Activated CD8-positive, alpha-beta memory T cell treated with anti-CD3 and anti-CD28 coated beads for 4 hours (primary cell): ENCODE results near the gene GNG2.

Experiments
- DNase-seq, 2 donors: peaks; one replicate each; pipeline ENCODE4 v3.0.0-alpha.2; 2020; ENCODE audit warnings: low read depth in 2 of 2

GNG2 gene

DNA sequence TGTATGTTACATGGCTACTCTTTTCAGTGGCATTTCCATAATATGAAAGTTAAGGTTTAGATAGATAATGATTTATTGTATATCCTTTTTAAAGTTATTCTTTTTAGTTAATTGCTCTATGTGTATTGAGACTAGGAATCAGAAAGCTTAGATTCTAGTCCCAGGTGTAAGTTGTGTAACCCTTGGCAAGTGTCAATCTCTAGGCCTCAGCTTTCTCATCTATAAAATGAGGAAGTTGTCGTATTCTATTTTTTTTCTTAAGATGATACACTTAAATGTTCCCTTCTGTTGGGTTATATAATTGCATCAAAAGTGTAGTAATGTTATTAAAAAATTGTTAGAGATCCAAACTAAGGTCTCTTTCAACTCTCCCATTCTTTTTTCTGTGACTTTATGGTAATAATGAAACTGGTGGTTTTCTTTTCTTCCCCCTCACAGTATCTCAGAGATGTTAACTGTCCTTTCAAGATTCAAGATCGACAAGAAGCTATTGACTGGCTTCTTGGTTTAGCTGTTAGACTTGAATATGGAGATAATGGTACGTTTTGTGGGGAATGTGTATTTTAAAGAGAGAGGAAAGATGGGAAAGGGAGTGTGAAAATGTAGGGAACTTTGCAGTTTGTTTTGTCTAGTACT, 133.0 kb downstream of the GNG2 start:
- no peak for DNase-seq

DNA sequence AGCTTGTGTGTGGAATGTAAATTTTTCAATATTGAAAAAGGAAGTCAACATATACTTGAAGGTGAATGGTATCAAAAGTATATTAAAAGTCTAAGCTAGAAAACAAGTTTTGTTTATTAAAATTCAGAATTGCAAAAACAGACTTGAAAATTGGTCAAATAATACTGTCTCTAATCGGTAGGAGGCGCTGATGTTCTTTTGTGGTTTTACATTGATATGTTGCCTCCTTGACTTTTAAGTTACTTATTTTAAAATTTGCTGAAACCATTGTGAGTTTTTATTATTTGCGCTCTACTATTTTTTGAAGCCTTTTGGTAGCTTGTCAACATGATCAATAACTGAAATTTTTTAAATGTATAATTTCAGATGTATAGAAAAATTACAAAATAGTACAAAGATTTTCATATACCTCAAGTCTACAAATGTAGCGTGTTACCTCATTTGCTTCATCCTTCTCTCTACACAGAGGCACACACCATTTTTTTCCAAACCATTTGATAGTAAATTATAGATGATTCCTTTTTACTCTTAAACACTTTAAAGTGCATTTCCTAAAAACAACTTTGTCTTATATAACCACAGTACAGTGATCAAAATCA, 135.8 kb downstream of the GNG2 start:
- DNase-seq, result no peak

DNA sequence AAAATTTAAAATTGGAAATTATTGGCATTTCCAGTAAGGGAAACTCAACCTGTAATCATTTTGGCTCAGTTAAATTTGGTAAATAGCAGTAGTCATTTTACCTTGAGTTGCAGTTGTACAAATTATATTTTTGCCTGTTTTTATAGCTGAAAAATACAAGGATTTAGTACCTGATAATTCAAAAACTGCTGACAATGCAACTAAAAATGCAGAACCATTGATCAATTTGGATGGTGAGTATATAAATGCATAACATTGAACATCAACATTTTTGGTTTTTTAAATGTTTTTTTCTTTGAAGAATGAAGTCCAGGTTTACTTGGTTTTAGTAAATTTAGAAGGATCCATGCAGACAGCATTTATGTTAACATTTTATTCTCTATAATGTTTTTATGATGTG, 137.9 kb downstream of the GNG2 start:
- DNase-seq, result no peak

DNA sequence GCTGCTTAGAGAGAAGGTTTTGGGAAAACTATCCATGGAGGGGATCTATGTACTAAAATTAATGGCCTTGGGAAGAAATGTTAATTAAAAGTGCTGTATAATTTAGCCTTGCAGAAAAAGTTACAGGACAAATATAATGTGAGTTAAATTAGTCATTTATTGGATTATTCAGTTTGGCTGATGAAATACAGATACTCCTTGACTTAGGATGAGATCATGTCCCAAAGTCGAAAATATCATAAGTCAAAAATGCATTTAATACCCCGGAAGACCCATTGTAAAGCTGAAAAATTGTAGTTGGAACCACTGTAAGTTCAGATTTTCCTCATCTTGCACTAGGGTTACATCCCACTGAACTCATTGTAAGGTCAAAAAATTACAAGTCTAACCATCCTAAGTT, 138.7 kb downstream of the GNG2 start:
- no peak for DNase-seq

- DNase-seq, result no peak
Observed at GRCh38 chr14:52000019-52000582, 139.7 kb downstream of the GNG2 start.

DNA sequence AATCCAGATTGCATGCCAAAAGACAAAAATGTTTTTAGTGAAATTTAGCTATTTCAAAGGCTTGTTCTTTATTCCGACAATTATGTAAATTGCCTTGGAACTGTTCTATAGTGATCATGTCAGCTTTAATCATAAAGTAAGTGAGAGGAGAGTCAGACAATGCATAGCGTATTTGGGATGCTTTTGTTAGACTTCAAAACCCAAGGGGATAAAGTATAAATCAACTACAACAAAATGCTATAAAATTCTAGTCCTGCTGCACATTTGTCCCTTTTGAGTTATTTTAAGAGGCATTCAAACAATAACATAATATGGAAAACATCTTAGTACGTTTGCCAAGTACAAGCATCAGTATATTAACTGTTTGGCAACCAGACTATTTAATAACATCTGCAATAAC, 140.3 kb downstream of the GNG2 start:
- no peak for DNase-seq

DNA sequence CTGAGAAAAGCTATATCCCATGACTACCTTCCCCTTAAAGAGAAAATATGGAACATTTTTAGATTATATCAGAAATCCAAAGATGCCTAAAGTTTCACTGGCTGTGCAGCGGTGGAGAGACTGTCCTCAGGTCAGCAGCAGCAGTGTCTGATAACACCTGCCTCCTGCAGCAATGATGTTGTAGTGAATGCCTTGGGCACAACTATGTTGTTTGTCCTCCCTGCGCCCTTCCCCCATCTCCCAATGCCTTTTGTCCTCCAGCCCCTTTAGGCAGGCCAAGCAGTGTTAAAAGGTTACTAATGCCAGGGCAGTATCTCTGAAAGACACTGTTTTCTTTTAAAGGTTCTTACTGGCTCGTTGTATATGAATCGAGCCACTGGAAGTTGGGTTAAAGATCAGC, 142.1 kb downstream of the GNG2 start:
- DNase-seq, result no peak

DNA sequence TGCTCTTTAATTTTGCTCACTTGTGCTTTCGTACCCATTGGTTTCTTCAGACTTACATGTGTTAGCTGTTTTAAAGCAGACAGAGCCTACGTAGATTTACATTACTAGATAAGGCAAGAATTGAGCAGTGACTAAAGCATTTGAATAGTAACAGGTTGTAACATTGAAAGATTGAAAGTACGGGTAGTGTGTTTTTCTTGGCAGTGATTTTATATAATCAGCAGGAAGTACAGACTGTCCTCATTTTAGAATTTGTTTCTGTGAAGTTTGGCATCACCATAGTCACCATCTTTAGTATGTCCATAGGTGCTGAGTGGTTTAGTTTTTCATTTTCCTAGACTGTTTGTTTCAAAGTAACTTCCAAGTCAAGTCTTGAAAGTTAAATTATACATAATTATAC, 142.9 kb downstream of the GNG2 start:
- DNase-seq, result no peak

DNA sequence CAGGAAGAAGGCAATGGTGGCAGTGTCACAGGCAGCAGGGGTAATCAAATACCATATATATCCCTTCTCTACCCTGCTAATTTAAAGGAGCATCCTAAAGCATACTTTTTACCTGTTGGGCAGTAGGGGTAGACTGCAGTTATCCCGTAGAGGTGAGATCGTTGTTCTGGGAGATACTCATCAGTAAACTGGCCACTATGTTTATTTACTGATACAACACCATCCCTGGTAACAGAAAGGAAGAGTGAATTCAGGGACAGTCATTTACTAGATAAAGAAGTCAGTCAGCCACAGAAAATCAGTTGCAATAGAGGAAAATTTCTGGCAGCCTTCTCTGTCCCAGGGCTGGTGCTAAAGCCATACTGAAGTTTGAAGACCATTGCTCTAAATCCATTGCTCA, 145.2 kb downstream of the GNG2 start:
- DNase-seq, result no peak

GRCh38 chr14:52006361-52006760, 145.9 kb downstream of the GNG2 start:
- DNase-seq, result no peak

- no peak for DNase-seq
Observed at GRCh38 chr14:52007211-52007610, 146.8 kb downstream of the GNG2 start.

- no peak for DNase-seq
Observed at GRCh38 chr14:52007637-52008036, 147.2 kb downstream of the GNG2 start.

DNA sequence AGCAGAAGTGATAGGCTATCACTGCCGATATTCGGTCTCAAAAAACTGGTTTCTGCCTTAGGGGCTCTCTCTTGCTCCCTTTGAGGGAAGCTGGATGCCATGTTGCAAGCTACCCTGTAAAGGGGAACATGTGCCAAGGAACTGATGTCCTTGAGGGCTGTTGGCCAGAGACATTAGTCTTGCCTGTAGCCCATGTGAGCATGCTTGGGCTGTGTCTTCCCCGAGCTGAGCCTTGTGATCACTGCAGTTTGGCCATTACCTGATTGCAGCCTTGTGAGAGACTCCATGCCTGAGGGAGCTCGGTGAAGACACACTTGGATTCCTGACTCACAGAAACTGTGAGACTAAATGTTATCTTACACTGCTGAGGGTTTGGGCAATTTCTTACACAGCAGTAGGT, 147.7 kb downstream of the GNG2 start:
- DNase-seq, result no peak

DNA sequence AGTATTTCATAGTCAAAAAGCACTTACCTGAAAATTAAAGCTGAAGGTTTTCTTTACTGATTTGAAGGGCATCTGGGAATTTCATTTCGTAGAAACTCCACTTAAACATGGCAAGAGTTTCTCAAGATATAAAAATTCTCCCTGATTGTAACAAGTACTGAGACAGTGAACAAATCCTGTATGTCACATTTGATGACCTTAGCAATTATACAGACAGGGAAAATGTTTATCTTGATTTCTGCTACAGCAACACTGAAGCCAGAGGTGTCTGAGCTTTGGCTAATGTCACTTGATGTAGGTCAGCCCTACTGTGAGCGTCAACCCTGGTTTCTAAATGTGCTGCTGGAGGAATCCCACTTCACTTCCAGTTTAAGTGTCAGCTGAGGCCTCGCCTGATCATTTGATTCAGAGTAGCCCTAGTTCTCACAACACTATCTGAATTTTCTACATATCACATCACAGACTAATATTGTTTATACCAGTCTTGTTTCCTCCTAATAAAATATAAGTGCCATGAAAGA, 149.8 kb downstream of the GNG2 start:
- DNase-seq, result no peak

- no peak for DNase-seq
Observed at GRCh38 chr14:52011523-52011922, 151.1 kb downstream of the GNG2 start.

- no peak for DNase-seq
Observed at GRCh38 chr14:52012635-52013034, 152.2 kb downstream of the GNG2 start.

DNA sequence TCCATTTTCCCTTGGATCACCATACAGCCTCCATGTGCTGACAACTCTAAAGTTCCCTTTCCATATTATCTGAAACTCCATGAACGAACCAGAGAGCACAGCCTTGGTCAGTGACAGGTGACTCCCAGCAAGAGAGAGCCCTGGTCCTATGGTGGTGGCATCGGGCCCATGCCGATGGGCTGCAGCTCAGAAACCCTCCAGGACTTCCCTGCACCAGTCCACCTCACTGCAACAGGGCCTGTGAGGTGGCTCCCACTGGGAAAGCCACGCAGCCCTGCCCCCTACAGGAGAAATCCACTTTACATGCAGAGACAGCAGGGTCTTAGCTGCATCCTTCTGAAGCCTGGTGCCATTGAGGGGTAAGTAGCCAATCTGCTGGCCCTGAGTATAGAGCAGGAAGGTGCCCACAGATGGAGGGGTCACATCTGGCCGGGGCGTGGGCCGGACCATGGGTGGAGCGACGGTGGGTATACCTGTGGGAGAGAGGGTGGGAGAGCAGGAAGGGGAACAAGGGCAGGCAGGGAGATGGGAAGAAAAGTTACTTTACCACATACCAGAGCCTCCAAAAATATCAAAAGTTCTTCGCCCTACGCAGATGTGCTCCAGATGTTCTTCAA, 153.7 kb downstream of the GNG2 start:
- no peak for DNase-seq

- DNase-seq, result no peak
Observed at GRCh38 chr14:52014601-52015267, 154.3 kb downstream of the GNG2 start.

DNA sequence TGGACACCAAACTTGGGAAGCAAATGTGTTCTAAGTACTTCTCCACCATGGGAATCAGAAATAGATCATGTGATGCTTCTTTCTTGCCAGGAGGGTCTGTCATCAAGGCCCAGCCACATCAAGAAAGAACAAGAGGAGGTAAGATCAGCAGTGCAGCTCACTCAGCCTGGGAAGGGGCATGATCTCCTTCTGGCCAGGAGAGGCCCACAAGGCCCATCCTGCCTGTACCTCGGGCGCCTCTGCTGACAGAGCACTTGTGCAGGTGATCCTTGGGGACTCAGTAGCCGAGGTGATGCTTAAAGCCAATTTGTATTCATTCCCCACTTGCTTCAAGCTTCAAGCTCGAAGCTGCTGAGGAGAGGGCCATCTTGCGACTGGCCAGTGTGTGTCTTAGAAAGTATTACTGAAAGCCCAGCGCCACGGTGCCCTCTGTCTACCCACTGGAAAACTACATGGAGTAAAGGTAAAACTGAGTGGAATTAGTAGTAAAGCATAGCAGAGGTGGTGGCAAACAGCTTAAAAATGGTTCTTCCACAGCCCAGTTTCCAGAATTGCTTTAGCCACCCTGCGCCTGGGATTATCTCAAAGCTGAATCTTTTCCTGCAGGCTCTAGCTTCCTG, 155.1 kb downstream of the GNG2 start:
- DNase-seq, result no peak

DNA sequence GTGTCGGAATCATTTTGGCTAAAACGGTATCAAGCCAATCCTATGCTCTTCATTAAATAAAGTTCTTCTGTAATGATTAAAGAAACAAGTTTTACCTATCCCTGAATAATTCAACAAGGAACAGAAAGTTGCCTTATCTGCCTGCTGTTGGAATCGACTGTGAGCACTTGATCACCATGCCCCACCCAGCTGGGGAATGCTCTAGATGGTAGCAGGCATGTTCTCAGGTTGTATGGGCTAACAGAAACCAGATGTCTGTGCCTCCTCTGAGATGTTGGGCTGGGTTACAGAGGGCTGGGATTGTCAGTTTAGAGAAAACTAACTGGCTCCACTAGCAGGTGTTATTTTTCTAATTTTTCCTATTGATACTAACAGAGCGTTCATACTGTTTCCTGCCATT, 157.8 kb downstream of the GNG2 start:
- DNase-seq, result no peak

DNA sequence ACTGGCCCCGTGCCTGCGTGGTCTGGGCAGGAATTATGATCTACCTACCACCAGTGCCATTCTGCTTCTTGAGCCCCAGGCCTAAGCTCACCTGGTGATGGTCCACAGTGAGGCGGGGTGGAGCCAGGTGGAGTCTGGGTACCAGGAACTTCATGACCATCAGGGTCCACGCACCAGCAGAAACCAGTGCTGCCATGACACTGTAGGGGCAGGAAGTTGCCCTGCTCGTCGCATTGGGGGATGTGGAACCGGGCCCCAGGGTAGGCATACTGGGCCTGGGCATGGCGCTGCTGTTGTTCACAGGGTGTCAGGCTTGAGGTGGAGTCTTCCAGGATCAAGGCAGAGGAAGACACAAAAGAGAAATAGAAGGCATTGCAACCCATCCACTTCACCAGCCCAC, 158.6 kb downstream of the GNG2 start:
- no peak for DNase-seq
